Fibroblast of lung (primary cell): ENCODE data around the gene KIRREL3. TPM values are rescaled to one million over a fixed set of nuclear protein-coding genes. Genes with fewer than 3 reads are reported as not detected.

ENCODE experiments used
- DNase-seq, 2 donors: peaks; one replicate each; pipeline versions ENCODE4 v3.0.0 to v3.0.0-alpha.2; 2010; ENCODE audit warnings: low read depth in 2 of 2
- H2AFZ ChIP-seq: 2 replicates; pipeline ENCODE4 v1.5.1; 2012; ENCODE audit warnings: low read length, control low read depth, inconsistent platforms
- H3K27ac ChIP-seq: 2 replicates; pipeline ENCODE4 v1.5.1; 2011; ENCODE audit warnings: low read length, control low read depth; ENCODE audit not compliant: insufficient read depth
- H3K27me3 ChIP-seq: 2 replicates; pipeline ENCODE4 v1.5.1; 2011; ENCODE audit warnings: mild to moderate bottlenecking, low read length; ENCODE audit not compliant: control insufficient read depth, insufficient read depth
- H3K36me3 ChIP-seq: 2 replicates; pipeline ENCODE4 v1.5.1; 2011; ENCODE audit warnings: low read length; ENCODE audit not compliant: control insufficient read depth, insufficient read depth
- H3K4me1 ChIP-seq: 2 replicates; pipeline ENCODE4 v1.5.1; 2011; ENCODE audit warnings: low read length; ENCODE audit not compliant: control insufficient read depth, insufficient read depth; ENCODE audit errors: extremely low read depth
- H3K4me2 ChIP-seq: 2 replicates; pipeline ENCODE4 v1.5.1; 2011; ENCODE audit warnings: low read length, control low read depth; ENCODE audit not compliant: insufficient read depth; ENCODE audit errors: extremely low read depth
- H3K4me3 ChIP-seq, 4 experiments: fragments of 200-600 bp in 1 of 4; sonication (generic) in 1 of 4; replicated peaks in 1 of 4; 2 replicates each; pipeline ENCODE4 v1.5.1; 2011 to 2016; ENCODE audit warnings: low read length in 4 of 4, low read depth in 3 of 4, mild to moderate bottlenecking in 3 of 4, control low read depth in 2 of 4, inconsistent platforms in 1 of 4, mixed read lengths in 1 of 4; ENCODE audit not compliant: insufficient read depth in 1 of 4; ENCODE audit errors: control extremely low read depth in 1 of 4
- H3K79me2 ChIP-seq: 2 replicates; pipeline ENCODE4 v1.5.1; 2012; ENCODE audit warnings: mild to moderate bottlenecking, low read length, inconsistent platforms; ENCODE audit not compliant: control insufficient read depth, insufficient read depth
- H3K9ac ChIP-seq: 2 replicates; pipeline ENCODE4 v1.5.1; 2011; ENCODE audit warnings: mild to moderate bottlenecking, low read length, control low read depth; ENCODE audit not compliant: insufficient read depth
- H3K9me3 ChIP-seq: 2 replicates; pipeline ENCODE4 v1.5.1; 2012; ENCODE audit warnings: low read depth, low read length; ENCODE audit not compliant: control insufficient read depth, insufficient read depth
- H4K20me1 ChIP-seq: 2 replicates; pipeline ENCODE4 v1.5.1; 2011; ENCODE audit warnings: low read length; ENCODE audit not compliant: control insufficient read depth, insufficient read depth; ENCODE audit errors: extremely low read depth
- EZH2 ChIP-seq: IDR thresholded peaks from 2 replicates; pipeline ENCODE4 v1.5.1; 2012; ENCODE audit warnings: low read length, control low read depth, mild to moderate bottlenecking; ENCODE audit errors: missing control alignments
- polyA plus RNA-seq, 2 donors: library from polyadenylated mRNA; depleted of rRNA in 1 of 2; stranded (reverse) in 1 of 2; unstranded in 1 of 2; fragments of >200 nt; gene quantifications; 2 replicates each; pipeline ENCODE4 v1.2.1, GENCODE V29; 2011 to 2012; ENCODE audit warnings: missing spikeins in 1 of 2
- total RNA-seq: library from RNA; depleted of rRNA; stranded (reverse); fragments of >200 nt; gene quantifications from 2 replicates; pipeline ENCODE4 v1.2.1, GENCODE V29; 2014
- TF ChIP-seq, protein P1 (sequence below), 2 donors: IDR thresholded peaks in 1 of 2; conservative IDR thresholded peaks in 1 of 2; 1 replicate in 1 of 2; 2 replicates in 1 of 2; pipeline ENCODE4 v1.5.1; 2011 to 2012; ENCODE audit warnings: low read length in 2 of 2, control low read depth in 1 of 2, inconsistent platforms in 1 of 2, low read depth in 1 of 2, mild to moderate bottlenecking in 1 of 2

Gene KIRREL3
- total and polyA plus RNA-seq, 2 donors (not counting 1 experiment from before 2014, with no cell fraction given), result 2.8 to 6.1 TPM

DNA sequence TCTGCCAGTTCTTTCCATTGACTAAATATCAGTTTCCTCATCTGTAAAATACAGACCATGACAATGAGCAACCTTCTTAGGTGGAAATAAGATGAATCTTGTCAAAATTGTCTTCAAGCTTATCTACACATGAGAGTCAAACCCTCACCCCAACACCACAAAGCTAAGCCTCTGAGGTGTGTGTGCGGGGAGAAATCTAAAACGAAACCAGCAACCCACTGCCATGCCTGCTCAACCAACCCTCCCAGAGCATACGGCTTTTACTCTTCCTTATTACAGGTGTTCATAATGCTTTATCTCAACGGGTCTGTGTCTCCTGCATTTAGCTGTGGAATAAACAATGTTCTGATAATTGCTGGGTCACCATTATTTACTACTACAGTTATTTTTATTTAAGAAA is 235.4 kb downstream of the KIRREL3 start:
- Histone ChIP-seq H3K79me2 (no peaks in the 10 kb centered on the region), H3K4me2 (no peak overlapping the region), H3K9me3 (no peaks in the 10 kb centered on the region), H3K4me3 (no peak overlapping the region), H3K4me1 (no peaks in the 10 kb centered on the region), H3K27ac (no peak overlapping the region), H4K20me1 (no peaks in the 10 kb centered on the region), H3K36me3 (no peaks in the 10 kb centered on the region), H2AFZ (no peak overlapping the region), H3K9ac (no peak overlapping the region), H3K27me3 (no peaks in the 10 kb centered on the region)
- no peak for DNase-seq
- TF ChIP-seq, protein P1, sequence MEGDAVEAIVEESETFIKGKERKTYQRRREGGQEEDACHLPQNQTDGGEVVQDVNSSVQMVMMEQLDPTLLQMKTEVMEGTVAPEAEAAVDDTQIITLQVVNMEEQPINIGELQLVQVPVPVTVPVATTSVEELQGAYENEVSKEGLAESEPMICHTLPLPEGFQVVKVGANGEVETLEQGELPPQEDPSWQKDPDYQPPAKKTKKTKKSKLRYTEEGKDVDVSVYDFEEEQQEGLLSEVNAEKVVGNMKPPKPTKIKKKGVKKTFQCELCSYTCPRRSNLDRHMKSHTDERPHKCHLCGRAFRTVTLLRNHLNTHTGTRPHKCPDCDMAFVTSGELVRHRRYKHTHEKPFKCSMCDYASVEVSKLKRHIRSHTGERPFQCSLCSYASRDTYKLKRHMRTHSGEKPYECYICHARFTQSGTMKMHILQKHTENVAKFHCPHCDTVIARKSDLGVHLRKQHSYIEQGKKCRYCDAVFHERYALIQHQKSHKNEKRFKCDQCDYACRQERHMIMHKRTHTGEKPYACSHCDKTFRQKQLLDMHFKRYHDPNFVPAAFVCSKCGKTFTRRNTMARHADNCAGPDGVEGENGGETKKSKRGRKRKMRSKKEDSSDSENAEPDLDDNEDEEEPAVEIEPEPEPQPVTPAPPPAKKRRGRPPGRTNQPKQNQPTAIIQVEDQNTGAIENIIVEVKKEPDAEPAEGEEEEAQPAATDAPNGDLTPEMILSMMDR (conservative IDR thresholded peaks at IDR 0.05 in 1 of 2, IDR thresholded peaks at IDR 0.05 in 1 of 2; ENCODE audit: low read depth in 1 of 2, low read length in 2 of 2), result no peak
- TF ChIP-seq EZH2, result no peak

DNA sequence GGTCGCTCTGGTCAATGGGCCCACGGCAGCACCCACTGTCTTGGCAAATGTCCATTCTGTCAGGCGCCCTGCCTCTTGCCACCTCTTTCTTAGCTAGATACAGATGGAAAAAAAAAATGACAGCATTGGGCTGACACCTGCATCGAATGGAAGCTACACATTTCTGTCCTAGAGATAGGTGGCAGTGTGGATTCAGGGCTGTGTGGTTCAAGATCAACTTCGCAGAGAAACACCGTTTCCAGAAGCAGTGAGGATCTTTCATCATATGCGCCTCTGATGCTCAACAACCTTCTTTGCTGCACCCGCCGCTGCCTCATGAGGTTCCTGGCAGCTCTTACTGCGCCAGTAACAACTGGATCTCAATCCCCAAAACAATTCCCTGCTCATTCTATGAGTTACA is 236.3 kb downstream of the KIRREL3 start:
- H3K4me3 ChIP-seq, result no peak overlapping the region
- H3K36me3 ChIP-seq, result no peaks in the 10 kb centered on the region
- TF ChIP-seq, protein P1 (conservative IDR thresholded peaks at IDR 0.05 in 1 of 2, IDR thresholded peaks at IDR 0.05 in 1 of 2; ENCODE audit: low read depth in 1 of 2, low read length in 2 of 2), result no peak
- TF ChIP-seq EZH2, result no peak
- H2AFZ ChIP-seq, result no peak overlapping the region
- H3K4me1 ChIP-seq, result no peaks in the 10 kb centered on the region
- H3K27ac ChIP-seq, result no peak overlapping the region
- peak in 1 of 2 donors; percentile 5 for DNase-seq
- H3K4me2 ChIP-seq, result no peak overlapping the region
- H4K20me1 ChIP-seq, result no peaks in the 10 kb centered on the region
- H3K79me2 ChIP-seq, result no peaks in the 10 kb centered on the region
- H3K9ac ChIP-seq, result no peak overlapping the region
- H3K9me3 ChIP-seq, result no peaks in the 10 kb centered on the region
- no peaks in the 10 kb centered on the region for H3K27me3 ChIP-seq

DNA sequence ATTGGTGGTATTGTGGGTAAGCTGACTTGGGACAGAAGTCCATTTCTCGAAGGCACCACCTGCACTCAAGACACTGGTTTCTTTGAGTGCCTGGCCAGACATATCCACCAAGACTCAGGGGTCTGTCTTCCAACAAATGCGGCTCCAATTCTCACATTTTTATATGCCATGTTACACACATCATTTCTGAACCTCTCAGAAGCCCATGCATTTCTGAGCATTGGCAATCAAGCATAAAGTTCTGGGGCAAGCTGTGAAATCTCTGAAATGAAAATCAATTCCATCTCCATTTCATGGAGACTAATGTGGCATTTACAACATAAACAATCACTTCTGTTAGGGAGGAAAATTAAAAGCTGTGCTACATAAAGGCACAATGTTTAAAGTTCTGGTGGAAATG is 243.7 kb downstream of the KIRREL3 start:
- Histone ChIP-seq H3K4me2 (no peak overlapping the region), H4K20me1 (no peaks in the 10 kb centered on the region), H3K36me3 (no peaks in the 10 kb centered on the region), H3K27me3 (no peaks in the 10 kb centered on the region), H3K9me3 (no peaks in the 10 kb centered on the region), H3K79me2 (no peaks in the 10 kb centered on the region), H3K4me3 (no peak overlapping the region), H3K9ac (no peak overlapping the region), H2AFZ (no peak overlapping the region), H3K27ac (no peak overlapping the region), H3K4me1 (no peaks in the 10 kb centered on the region)
- TF ChIP-seq, protein P1 (conservative IDR thresholded peaks at IDR 0.05 in 1 of 2, IDR thresholded peaks at IDR 0.05 in 1 of 2; ENCODE audit: low read depth in 1 of 2, low read length in 2 of 2), result no peak
- TF ChIP-seq EZH2, result no peak
- no peak for DNase-seq
